Breast epithelium (tissue), 4 donors: ENCODE data around the gene PLA2G4C. TPM values are rescaled to one million over a fixed set of nuclear protein-coding genes. Genes with fewer than 3 reads are reported as not detected.

Experiments used
- DNase-seq, 2 donors: peaks; one replicate each; pipeline ENCODE4 v3.0.0-alpha.2; 2019; ENCODE audit warnings: low spot score in 2 of 2
- H3K27ac ChIP-seq, 2 donors: fragments of 200-600 bp; sonication (generic) in 1 of 2; one replicate each; pipeline ENCODE4 v1.5.1; 2016 to 2019; ENCODE audit warnings: mild to moderate bottlenecking in 1 of 2
- H3K27me3 ChIP-seq, 2 donors: fragments of 200-600 bp; sonication (generic) in 1 of 2; one replicate each; pipeline versions ENCODE4 v1.5.1 to v1.6.0; 2017 to 2019; ENCODE audit warnings: control low read depth in 1 of 2, mild to moderate bottlenecking in 1 of 2
- H3K36me3 ChIP-seq: fragments of 200-600 bp; one replicate; pipeline ENCODE4 v1.5.1; 2019
- H3K4me1 ChIP-seq, 2 donors: fragments of 200-600 bp; sonication (generic); one replicate each; pipeline ENCODE4 v1.5.1; 2016 to 2019; ENCODE audit warnings: control low read depth in 1 of 2
- H3K4me3 ChIP-seq, 3 donors: fragments of 200-600 bp; sonication (generic); 1 replicate in 2 of 3; 2 replicates in 1 of 3; pipeline ENCODE4 v1.5.1; 2016 to 2019; ENCODE audit warnings: mild to moderate bottlenecking in 3 of 3, moderate library complexity in 2 of 3
- H3K9me3 ChIP-seq, 2 donors: fragments of 200-600 bp; sonication (generic) in 1 of 2; one replicate each; pipeline ENCODE4 v1.5.1; 2016 to 2019; ENCODE audit warnings: control low read depth in 1 of 2
- CTCF ChIP-seq, 3 donors: fragments of 450-650 bp; IDR thresholded peaks; one replicate each; pipeline ENCODE4 v1.5.1; 2016 to 2017; ENCODE audit warnings: antibody characterized with exemption in 3 of 3, mild to moderate bottlenecking in 3 of 3, moderate library complexity in 3 of 3
- POLR2A ChIP-seq: fragments of 450-650 bp; IDR thresholded peaks from one replicate; pipeline ENCODE4 v1.6.1; 2016; ENCODE audit warnings: antibody characterized with exemption, mild to moderate bottlenecking, moderate library complexity
- POLR2AphosphoS5 ChIP-seq, 3 donors: sonication (generic); formaldehyde crosslinking; IDR thresholded peaks; one replicate each; pipeline ENCODE4 v1.6.1; 2017; ENCODE audit warnings: antibody characterized with exemption in 3 of 3
- intact Hi-C: fragments of 100-400 bp; cut with DNase I; formaldehyde crosslinking; loops from one replicate; pipeline ENCODE4 v1.15.1; 2023; ENCODE audit warnings: low total_unique reads
- total RNA-seq, 3 donors: library from RNA; depleted of rRNA; stranded (reverse); fragments of >200 nt; gene quantifications; one replicate each; pipeline ENCODE4 v1.1.0, GENCODE V29; 2016

Gene PLA2G4C
- total RNA-seq, 3 donors from 2014 or later = 2.6 to 10.5 (median 5.1) TPM

GRCh38 chr19:48111280-48111679 lies 663 bp upstream of the PLA2G4C start:
- Histone ChIP-seq H3K4me3 (no peak overlapping the region), H3K4me1 (peaks cover 0 to 5% of the 10 kb centered on the region in 2 donors)
- intact Hi-C loops = no loop called here

DNA sequence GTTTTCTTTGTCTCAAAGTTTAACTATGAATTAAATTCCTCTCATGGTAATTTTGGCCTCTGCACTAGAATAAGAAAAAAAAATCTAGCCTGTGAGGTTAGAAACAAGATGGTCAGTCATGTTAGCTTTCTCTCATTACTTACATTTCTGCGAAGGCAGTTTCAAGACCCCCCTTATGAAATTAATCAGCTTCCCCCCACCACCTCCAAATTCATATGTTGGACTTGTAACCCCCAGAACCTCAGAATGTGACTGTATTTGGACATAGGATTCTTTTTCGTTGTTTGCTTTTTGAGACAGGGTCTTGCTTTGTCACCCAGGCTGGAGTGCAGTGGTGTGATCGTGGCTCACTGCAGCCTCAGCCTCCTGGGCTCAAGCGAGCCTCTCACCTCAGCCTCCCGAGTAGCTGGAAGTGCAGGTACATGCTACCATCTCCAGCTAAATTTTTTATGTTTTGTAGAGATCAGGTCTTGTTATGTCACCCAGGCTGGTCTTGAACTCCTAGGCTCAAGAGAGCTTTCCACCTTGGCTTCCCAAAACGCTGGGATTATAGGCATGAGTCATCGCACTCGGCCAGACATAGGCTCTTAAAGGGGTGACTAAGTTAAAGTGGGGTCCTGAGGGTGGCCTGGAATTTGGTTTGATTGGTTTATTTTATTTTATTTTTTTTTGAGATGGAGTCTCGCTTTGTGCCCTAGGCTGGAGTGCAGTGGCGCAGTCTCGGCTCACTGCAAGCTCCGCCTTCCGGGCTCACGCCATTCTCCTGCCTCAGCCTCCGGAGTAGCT lies 1.4 kb downstream of the PLA2G4C start:
- intact Hi-C loops = no loop called here
- no peak overlapping the region for H3K27ac ChIP-seq
- H3K27me3 ChIP-seq = no peaks in the 10 kb centered on the region
- no peaks in the 10 kb centered on the region for H3K9me3 ChIP-seq
- peaks cover 0 to 5% of the 10 kb centered on the region in 2 donors for H3K4me1 ChIP-seq
- DNase-seq = no peak
- no peak for TF ChIP-seq CTCF (IDR thresholded peaks at IDR 0.05)
- no peak for TF ChIP-seq POLR2AphosphoS5 (IDR thresholded peaks at IDR 0.05)
- H3K4me3 ChIP-seq = no peak overlapping the region
- no peaks in the 10 kb centered on the region for H3K36me3 ChIP-seq

More at GRCh38 chr19:48111280-48111679, 663 bp upstream of the PLA2G4C start:
- no peak for TF ChIP-seq POLR2A
- TF ChIP-seq CTCF (IDR thresholded peaks at IDR 0.05) = no peak
- TF ChIP-seq POLR2AphosphoS5 (IDR thresholded peaks at IDR 0.05) = no peak
- DNase-seq = no peak
- Histone ChIP-seq H3K27me3 (no peaks in the 10 kb centered on the region), H3K9me3 (no peaks in the 10 kb centered on the region), H3K36me3 (no peaks in the 10 kb centered on the region), H3K27ac (peak overlapping the region; percentile 89 to 92)

DNA sequence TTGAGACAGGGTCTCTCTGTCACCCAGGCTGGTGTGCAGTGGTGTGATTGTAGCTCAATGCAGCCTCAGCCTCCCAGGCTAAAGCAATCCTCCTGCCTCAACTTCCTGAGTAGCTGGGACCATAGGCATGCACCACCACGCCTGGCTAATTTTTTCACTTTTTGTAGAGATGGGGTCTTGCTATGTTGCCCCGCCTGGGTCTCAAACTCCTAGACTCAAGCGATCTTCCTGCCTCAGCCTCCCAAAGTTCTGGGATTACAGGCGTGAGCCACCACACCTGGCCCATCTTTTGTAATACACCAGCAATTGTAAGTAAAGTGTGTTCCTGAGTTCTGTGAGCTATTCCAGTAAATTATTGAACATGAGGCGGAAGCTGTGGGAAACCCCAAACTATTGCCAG lies 6.7 kb downstream of the PLA2G4C start:
- no peak for DNase-seq
- TF ChIP-seq POLR2AphosphoS5 (IDR thresholded peaks at IDR 0.05) = no peak
- Histone ChIP-seq H3K27ac (no peak overlapping the region), H3K36me3 (no peaks in the 10 kb centered on the region), H3K4me1 (no peaks in the 10 kb centered on the region), H3K4me3 (no peak overlapping the region), H3K9me3 (no peaks in the 10 kb centered on the region), H3K27me3 (no peaks in the 10 kb centered on the region)
- intact Hi-C loops = no loop called here

DNA sequence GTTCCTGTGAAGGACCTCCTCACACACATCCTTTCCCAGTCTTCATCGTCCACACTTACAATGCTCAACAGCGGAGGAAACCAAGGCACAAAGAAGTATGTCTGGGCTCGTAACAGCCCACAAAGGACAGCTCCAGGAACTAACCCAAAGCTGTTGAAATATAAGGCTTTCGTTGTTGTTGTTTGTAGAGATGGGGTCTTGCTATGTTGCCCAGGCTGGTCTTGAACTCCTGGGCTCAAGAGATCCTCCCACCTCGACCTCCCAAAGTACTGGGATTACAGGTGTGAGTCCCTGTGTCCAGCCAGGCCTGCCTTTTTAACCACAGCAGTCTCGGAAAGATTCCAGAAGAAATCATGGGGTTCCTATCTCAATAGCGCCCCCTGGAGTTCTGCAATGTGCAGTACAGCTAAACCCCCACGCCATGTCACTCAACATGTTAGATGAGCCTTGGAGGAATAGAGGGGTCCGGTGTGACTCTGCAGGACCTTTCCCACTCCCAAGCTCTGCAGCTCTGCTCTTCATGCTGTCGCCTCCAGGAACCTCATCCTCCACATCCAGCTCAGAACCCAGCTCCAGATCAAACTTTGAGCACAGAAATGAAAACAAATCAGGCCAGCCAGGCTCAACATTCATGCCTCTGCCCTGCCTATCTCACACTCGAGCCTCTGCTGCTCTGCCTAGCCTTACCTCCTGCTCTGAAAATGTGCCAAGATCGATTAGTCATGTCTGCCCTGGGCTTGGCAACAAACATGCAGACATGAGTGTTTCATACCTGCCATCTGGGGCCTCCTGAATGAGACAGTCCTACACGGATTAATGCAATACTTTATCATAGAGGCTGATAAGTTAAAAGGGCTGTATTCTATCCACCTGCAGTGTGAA lies 7.5 kb downstream of the PLA2G4C start:
- intact Hi-C loops = no loop called here
- TF ChIP-seq POLR2A (no peak), CTCF (IDR thresholded peaks at IDR 0.05) (peak in 2 of 3 donors; percentile 36 to 46), POLR2AphosphoS5 (IDR thresholded peaks at IDR 0.05) (no peak)
- H3K4me1 ChIP-seq = no peaks in the 10 kb centered on the region
- H3K36me3 ChIP-seq = no peaks in the 10 kb centered on the region
- no peaks in the 10 kb centered on the region for H3K27me3 ChIP-seq
- H3K9me3 ChIP-seq = no peaks in the 10 kb centered on the region
- no peak for DNase-seq
- H3K4me3 ChIP-seq = no peak overlapping the region
- H3K27ac ChIP-seq = no peak overlapping the region

DNA sequence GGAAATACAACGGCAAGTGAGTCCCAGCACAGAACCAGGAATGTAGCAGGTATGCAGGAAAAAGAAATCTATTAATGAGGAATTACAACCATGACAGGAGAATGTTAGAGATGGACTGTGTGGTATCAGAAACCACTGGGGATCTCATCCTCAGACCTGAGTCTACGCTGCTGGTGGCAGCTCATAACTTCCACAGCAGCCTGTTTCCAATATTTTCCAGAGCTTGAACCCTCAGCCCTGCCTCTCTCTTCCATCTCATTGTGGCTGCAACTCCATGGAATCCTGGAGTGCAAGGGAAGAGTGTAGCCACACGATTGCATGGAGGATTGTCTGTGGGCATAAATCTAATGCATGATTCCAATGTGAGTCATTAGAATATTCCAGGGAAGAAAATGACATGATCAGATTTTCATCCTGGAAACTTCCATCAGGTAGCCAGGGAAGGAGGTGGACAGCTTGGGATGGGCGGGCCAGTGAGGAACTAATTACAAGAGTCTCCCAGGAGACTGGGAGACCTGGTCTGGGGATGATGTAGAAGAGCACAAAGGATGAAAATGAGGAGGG lies 14.9 kb downstream of the PLA2G4C start:
- Histone ChIP-seq H3K27me3 (no peaks in the 10 kb centered on the region), H3K27ac (no peak overlapping the region), H3K9me3 (peaks cover 4 to 20% of the 10 kb centered on the region in 2 donors), H3K36me3 (no peaks in the 10 kb centered on the region), H3K4me3 (no peak overlapping the region), H3K4me1 (no peaks in the 10 kb centered on the region)
- intact Hi-C loops = no loop called here
- DNase-seq = no peak
- TF ChIP-seq POLR2AphosphoS5 (IDR thresholded peaks at IDR 0.05) (no peak), POLR2A (no peak), CTCF (IDR thresholded peaks at IDR 0.05) (no peak)
